HG02885 (cell line): ENCODE results near the gene UNC13B.

Source experiments
- ATAC-seq: cut with Tn5 transposase; IDR thresholded peaks from one replicate; pipeline ENCODE4 v1.9.1; 2021; ENCODE audit warnings: mild to moderate bottlenecking; ENCODE audit not compliant: unreplicated experiment, poor library complexity

UNC13B gene

GRCh38 chr9:35313460-35313859 is 151.7 kb downstream of the UNC13B start:
- no peak for ATAC-seq

GRCh38 chr9:35313916-35314315 is 152.1 kb downstream of the UNC13B start:
- ATAC-seq, result no peak

- no peak for ATAC-seq
These were observed 156.9 kb downstream of the UNC13B start for GRCh38 chr9:35318741-35319140.

GRCh38 chr9:35322075-35322885 is 160.5 kb downstream of the UNC13B start:
- no peak for ATAC-seq

GRCh38 chr9:35324966-35325365 is 163.2 kb downstream of the UNC13B start:
- ATAC-seq, result no peak

- ATAC-seq, result no peak
These were observed 171.7 kb downstream of the UNC13B start for GRCh38 chr9:35333551-35333950.

GRCh38 chr9:35335164-35335563 is 173.4 kb downstream of the UNC13B start:
- ATAC-seq, result no peak

GRCh38 chr9:35338086-35338485 is 176.3 kb downstream of the UNC13B start:
- ATAC-seq, result no peak

GRCh38 chr9:35338561-35339274 is 176.9 kb downstream of the UNC13B start:
- ATAC-seq, result no peak

- no peak for ATAC-seq
These were observed 178.2 kb downstream of the UNC13B start for GRCh38 chr9:35340046-35340445.

GRCh38 chr9:35341021-35341420 is 179.2 kb downstream of the UNC13B start:
- ATAC-seq, result peak; percentile 70

- no peak for ATAC-seq
These were observed 179.8 kb downstream of the UNC13B start for GRCh38 chr9:35341585-35341984.

GRCh38 chr9:35342221-35342958 is 180.6 kb downstream of the UNC13B start:
- ATAC-seq, result no peak

GRCh38 chr9:35348109-35348508 is 186.3 kb downstream of the UNC13B start:
- no peak for ATAC-seq

- no peak for ATAC-seq
These were observed 187.6 kb downstream of the UNC13B start for GRCh38 chr9:35349287-35349990.

GRCh38 chr9:35350212-35350611 is 188.4 kb downstream of the UNC13B start:
- ATAC-seq, result no peak

- ATAC-seq, result no peak
These were observed 189.2 kb downstream of the UNC13B start for GRCh38 chr9:35350827-35351549.

GRCh38 chr9:35353731-35354365 is 192.0 kb downstream of the UNC13B start:
- no peak for ATAC-seq

- ATAC-seq, result no peak
These were observed 194.1 kb downstream of the UNC13B start for GRCh38 chr9:35355939-35356338.
